Measurements from ENCODE around the gene BORCS5.
A peak's percentile ranks its signal among the peaks of the same experiment; 100 is the strongest.

DNA sequence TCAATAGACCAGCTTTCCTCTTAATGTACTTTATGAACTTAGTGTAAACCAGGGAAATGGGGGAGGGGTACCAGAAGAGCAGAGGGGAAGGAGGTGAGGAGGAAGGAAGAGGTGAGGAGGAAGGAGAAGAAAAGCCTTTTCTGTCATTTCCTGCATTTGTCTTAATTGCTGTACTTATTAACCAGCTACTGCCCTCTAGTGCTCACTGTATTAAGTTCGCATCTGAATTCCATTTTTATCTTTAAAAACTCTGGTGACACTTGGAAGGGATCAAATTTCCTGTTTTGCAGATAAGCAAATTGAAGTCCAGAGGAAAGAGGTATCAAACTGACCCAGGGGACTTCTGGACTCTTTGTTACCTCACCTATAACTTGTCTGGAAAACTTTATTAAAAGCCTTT is 29.1 kb upstream of the BORCS5 start:
- TF ChIP-seq POLR2A (IDR thresholded peaks at IDR 0.05): no peak
- TF ChIP-seq, protein P1, sequence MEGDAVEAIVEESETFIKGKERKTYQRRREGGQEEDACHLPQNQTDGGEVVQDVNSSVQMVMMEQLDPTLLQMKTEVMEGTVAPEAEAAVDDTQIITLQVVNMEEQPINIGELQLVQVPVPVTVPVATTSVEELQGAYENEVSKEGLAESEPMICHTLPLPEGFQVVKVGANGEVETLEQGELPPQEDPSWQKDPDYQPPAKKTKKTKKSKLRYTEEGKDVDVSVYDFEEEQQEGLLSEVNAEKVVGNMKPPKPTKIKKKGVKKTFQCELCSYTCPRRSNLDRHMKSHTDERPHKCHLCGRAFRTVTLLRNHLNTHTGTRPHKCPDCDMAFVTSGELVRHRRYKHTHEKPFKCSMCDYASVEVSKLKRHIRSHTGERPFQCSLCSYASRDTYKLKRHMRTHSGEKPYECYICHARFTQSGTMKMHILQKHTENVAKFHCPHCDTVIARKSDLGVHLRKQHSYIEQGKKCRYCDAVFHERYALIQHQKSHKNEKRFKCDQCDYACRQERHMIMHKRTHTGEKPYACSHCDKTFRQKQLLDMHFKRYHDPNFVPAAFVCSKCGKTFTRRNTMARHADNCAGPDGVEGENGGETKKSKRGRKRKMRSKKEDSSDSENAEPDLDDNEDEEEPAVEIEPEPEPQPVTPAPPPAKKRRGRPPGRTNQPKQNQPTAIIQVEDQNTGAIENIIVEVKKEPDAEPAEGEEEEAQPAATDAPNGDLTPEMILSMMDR (IDR thresholded peaks at IDR 0.05): peak; percentile 24 to 81 (median 62)

Data from thyroid gland (tissue), 4 donors.